NT2/D1 (cell line): ENCODE measurements around the gene FAM171A1.

Experiments
- YY1 ChIP-seq: IDR thresholded peaks from 2 replicates; pipeline ENCODE4 v1.6.1; 2011; ENCODE audit not compliant: insufficient read length, insufficient read depth
- ZNF274 ChIP-seq: IDR thresholded peaks from 2 replicates; pipeline ENCODE4 v1.6.1; 2011; ENCODE audit warnings: mild to moderate bottlenecking, low read depth, low read length

GRCh38 chr10:15370212-15370855 is 755 bp downstream of the FAM171A1 start:
- TF ChIP-seq ZNF274 = no peak
- no peak for TF ChIP-seq YY1
